NCI-H1105 treated with DMSO at 0.1 percent for 48 hours (cell line): ENCODE measurements around the gene SCART1.
"Not testable (repeated sequence)": the region's sequence is repeated elsewhere in the genome, so short reads cannot be mapped to it uniquely, and the experiment has no call there.

Experiments
- DNase-seq: peaks from one replicate; lab custom pipeline; 2025; lab: John Stamatoyannopoulos, UW

The SCART1 gene

GRCh38 chr10:133432789-133433188 lies 21.0 kb upstream of the SCART1 start:
- not testable (repeated sequence) for DNase-seq

GRCh38 chr10:133438711-133439273 lies 15.0 kb upstream of the SCART1 start:
- DNase-seq = no peak

DNA sequence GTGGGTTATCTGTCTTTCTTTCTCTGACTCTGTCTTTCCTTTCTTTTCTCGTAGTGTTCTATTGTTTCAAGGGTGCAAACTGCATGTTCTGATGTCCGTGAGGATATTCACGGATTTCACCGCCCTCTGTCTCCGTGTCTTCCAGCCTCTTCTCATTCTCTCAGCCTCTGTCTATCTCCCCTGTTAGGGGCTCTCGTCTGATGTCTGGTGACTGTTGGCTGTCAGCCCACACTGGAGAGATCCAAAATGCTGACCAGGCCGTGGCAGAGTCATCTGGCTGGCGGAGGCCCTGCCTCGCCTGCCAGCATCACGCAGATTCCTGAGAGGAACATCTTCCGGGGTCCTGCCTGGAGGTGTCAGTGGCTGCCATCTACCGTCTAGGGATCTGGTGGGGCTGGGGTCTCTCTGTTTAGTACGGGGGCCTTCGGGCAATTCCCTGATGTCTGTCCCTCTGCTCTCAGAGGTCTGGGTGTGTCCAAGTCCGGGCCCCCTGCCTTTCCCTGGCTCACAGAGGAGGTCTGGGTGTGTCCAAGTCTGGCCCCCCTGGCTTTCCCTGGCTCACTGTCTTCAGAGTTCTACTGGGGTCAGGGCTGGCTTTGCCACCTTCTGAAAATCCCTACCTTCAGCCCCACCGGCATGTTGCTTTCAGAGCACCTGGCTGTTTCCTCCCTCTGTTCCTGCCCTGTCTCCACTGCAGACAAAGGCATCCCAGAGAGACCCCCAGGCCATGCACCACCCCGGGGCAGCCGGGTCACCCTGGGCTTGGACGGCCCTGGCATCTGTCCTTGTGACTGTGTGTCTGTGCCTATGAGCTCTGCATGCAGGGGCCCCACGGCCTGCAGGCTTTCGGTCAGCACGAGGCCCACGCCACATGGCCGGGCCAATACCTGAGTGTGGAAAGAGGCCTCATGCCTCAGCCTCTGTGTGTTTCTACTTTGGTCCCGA lies 14.0 kb upstream of the SCART1 start:
- DNase-seq = no peak

- no peak for DNase-seq
These were observed 13.0 kb upstream of the SCART1 start for GRCh38 chr10:133440633-133441285.

- DNase-seq = not testable (repeated sequence)
These were observed 12.4 kb upstream of the SCART1 start for GRCh38 chr10:133441356-133441755.

GRCh38 chr10:133441780-133442179 lies 12.0 kb upstream of the SCART1 start:
- DNase-seq = no peak

DNA sequence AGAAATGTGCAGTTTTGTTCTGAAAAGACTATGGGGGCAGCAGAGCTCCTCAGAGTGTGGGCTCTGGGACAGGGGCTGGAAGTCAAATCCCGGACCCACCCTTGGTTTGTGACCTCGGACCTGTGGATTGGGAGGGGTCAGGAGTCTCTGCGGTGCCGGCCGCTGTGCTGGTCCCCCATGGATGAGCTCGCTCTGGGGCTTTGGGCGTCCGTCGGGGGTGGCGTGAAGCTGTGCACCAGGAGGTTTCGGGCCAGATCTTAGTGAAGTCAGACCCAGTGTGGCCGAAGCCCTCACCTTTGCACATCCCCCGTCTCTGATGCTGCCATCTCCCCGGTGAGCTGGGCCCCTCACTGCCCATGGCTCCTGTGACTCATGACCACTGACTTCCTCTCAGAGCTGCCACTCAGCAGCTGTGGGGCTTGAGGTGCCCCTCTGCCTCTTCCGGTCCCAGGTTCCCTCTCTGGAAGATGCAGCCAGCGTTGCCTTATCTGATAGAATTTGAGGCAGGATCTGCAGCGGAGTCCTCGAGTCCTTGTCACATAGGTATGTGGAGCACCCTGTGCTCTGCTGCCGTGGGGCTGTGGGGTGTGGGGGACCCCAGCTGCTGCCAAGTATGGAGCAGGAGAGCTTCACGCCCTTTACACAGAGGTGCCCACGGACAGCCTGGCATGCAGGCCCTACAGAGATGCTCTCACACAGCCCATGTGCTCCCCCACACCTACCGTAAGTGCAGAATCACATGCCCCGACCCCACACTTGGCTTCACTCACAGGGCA lies 11.4 kb upstream of the SCART1 start:
- DNase-seq = no peak

DNA sequence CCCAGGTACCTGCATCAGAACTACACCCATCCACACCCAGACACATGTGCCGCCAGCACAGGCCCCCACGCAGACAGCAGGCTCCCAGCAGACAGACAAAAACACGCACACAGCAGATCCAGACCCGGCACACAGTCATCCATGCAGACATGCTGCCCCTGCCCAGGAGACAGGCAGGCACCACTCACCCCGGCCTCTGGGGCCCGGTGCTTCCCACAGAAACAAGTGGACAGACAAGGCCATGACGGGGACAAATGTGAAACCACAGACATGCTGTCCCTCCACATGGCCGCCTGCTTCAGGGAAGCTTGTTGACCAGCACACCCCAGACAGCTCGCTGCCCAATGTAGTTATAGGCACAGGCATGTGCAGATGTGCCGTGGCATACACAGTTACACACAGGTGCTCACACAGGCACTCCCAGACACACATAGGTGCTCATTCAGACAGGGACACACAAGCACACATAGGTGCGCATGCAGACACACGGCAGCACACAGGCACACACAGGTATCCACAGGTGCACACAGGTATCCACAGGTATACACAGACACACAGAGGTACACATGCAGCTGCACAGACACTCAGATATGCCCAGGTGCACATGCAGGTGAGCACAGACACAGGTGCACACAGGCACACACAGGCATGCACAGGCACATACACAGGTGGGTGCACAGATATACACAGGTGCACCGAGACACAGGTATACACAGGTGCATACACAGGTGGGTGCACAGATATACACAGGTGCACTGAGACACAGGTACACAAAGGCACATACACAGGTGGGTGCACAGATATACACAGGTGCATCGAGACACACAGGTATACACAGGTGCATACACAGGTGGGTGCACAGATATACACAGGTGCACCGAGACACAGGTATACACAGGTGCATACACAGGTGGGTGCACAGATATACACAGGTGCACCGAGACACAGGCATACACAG lies 10.5 kb upstream of the SCART1 start:
- no peak for DNase-seq

DNA sequence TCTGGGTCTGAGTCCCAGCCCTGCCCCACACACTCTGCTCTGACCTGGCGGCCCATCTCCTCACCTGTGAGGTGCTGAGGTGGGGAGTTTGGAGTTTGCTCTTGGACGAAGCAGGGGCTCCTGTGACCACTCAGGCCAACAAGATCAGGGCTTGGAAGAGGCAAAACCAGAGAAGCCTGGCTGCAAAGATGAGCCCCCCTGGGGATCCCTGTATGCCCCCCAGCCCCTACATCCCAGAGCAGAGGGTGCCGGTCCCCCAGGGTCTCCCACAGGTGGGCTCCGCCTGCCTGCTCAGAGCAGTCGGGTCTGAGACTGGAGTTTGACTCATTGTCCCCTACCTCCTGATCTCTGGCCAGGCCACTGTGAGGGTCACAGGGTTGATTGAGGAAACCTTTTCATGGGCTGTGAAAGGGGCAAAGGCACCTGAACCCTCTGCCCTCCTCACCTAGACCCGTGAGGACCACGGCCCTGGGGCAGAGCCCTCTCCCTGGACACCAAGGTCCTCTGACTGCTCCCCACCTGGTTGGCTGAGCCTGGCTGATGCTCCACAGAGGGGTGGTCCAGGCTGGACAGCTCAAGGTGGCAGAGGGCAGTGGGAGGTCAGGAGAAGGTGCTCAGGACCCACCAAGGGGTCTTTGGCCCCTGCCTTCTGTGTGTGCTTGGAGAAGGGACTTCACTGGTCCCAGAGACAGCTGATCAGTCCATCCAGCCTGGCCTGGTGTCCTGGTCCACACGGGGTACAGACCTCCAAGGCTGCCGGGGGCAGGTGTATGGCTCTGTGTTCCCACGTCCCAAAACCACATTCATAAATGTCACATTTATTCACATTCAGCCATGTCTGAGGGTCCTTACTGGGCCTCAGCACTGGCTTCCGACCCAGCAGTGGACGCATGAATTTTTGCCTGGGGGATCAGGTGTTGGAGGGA lies 9.1 kb upstream of the SCART1 start:
- DNase-seq = no peak

- no peak for DNase-seq
These were observed 8.4 kb upstream of the SCART1 start for GRCh38 chr10:133445268-133445732.

GRCh38 chr10:133445751-133446708 lies 7.7 kb upstream of the SCART1 start:
- DNase-seq = no peak

DNA sequence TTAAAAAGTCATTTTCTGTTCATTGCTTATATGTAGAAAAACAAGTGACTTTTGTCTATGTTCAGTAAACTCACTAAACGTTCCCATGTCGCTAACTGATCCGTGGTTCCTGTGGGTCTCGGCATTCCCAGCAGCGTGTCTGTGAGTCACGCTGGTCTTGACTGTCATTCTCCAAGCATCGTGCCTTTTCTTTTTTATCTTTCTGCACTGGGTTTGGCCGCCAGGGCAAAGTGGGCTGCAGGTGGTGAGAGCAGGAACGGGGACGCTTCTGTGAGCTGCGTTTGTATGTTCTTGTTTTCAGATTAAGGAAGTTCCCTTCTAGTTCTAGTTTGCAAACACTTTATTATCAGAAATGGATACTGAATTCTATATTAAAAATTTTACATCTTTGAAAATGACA lies 6.8 kb upstream of the SCART1 start:
- no peak for DNase-seq

GRCh38 chr10:133448120-133448519 lies 5.6 kb upstream of the SCART1 start:
- DNase-seq = no peak

GRCh38 chr10:133451346-133451745 lies 2.4 kb upstream of the SCART1 start:
- no peak for DNase-seq

GRCh38 chr10:133452453-133452852 lies 1.3 kb upstream of the SCART1 start:
- no peak for DNase-seq

DNA sequence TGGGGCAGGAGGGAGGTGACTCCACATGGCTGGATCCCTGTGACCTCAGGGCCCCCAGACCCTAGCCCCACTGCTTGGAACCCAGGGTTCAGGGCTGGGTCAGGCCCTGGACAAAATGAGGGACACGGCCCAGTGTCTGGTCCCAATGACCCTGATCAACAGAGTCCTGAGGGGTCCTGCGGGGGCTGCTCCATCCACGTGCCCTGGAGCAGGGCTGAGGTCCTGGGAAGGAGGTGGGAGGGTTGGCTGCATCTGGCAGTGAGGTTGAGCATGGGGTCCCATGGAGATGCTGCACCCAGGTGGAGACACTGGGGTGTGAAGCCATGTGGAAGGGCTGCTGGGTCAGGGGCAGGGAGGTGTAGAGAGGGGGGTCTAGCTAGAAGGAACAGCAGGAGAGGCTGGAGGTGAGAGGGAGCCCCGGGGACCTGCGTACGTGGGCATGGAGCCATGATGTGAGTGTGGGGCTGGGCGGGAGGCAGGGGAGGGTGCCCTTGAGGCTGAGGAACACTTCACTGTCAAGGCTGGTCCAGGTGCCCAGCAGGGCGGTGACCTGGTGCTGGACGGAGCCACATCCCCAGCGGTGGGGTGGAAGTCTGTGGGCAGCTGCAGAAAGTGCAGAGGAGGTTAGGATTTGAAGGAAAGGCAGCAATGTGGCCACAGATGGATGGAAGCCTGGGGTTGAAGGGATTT lies 604 bp downstream of the SCART1 start:
- DNase-seq = no peak

- no peak for DNase-seq
These were observed 1.5 kb downstream of the SCART1 start for GRCh38 chr10:133455196-133455595.

- DNase-seq = no peak
These were observed 1.9 kb downstream of the SCART1 start for GRCh38 chr10:133455611-133456031.
